ENCODE data around the gene GNPNAT1. TPM values are rescaled to one million over a fixed set of nuclear protein-coding genes. Genes with fewer than 3 reads are reported as not detected.

Gene GNPNAT1
- total RNA-seq, 1 experiment from 2014 or later, result 33.7 TPM

GRCh38 chr14:52740751-52741150 is 50.7 kb downstream of the GNPNAT1 start (continued):
- no peak for TF ChIP-seq REST (IDR thresholded peaks at IDR 0.05; ENCODE audit: low read depth)
- TF ChIP-seq SIN3A (IDR thresholded peaks at IDR 0.05; ENCODE audit: low read depth), result no peak
- no peak for TF ChIP-seq ATF3 (IDR thresholded peaks at IDR 0.05)
- no peak for TF ChIP-seq YY1 (IDR thresholded peaks at IDR 0.05; ENCODE audit: extremely low read depth, insufficient replicate concordance, low read depth, low read length)
- no peak for TF ChIP-seq POLR2AphosphoS5 (IDR thresholded peaks at IDR 0.05; ENCODE audit: low read depth, low read length)
- no peak for TF ChIP-seq POLR2A (IDR thresholded peaks at IDR 0.05; ENCODE audit: borderline replicate concordance, extremely low read depth, insufficient read depth, insufficient read length)
- no peak for TF ChIP-seq SRF (IDR thresholded peaks at IDR 0.05; ENCODE audit: low read depth)
- TF ChIP-seq CEBPB (IDR thresholded peaks at IDR 0.05; ENCODE audit: low read depth), result no peak

- TF ChIP-seq CEBPB (IDR thresholded peaks at IDR 0.05; ENCODE audit: low read depth) (no peak), TCF7L2 (IDR thresholded peaks at IDR 0.05; ENCODE audit: borderline replicate concordance, extremely low read depth, insufficient read depth, insufficient read length) (no peak), ZNF274 (IDR thresholded peaks at IDR 0.05; ENCODE audit: low read depth, low read length) (no peak)
- H3K36me3 ChIP-seq (ENCODE audit: control insufficient read depth in 1 of 2, insufficient read depth in 2 of 2, low read length in 2 of 2), result no peaks in the 10 kb centered on the region; a peak in 1 of 4 replicates
- ChIA-PET CTCF (no interaction called here), RAD21 (ENCODE audit: low non-redundant PET in 1 of 2, low total read pairs in 2 of 2, uncharacterized antibody in 2 of 2, unreplicated experiment in 2 of 2) (no interaction called here), POLR2A (no interaction called here)
- H3K4me3 ChIP-seq (replicated peaks in 1 of 2; ENCODE audit: low read depth in 1 of 2, low read length in 2 of 2), result no peak overlapping the region
- no peak overlapping the region for H3K27ac ChIP-seq (ENCODE audit: low read depth, low read length)
- no peak overlapping the region for H2AFZ ChIP-seq (ENCODE audit: low read depth, low read length, poor library complexity, severe bottlenecking)
- no peaks in the 10 kb centered on the region for H3K4me1 ChIP-seq (ENCODE audit: control insufficient read depth in 1 of 2, insufficient read depth in 2 of 2, low read length in 2 of 2)
- peaks cover 42% of the 10 kb centered on the region for H3K79me2 ChIP-seq (ENCODE audit: insufficient read depth, low read length)
- H3K9me3 ChIP-seq (ENCODE audit: control insufficient read depth in 1 of 2, insufficient read depth in 1 of 2, low read depth in 1 of 2, low read length in 2 of 2), result no peaks in the 10 kb centered on the region
- H3K9me2 ChIP-seq (ENCODE audit: insufficient read depth), result no peaks in the 10 kb centered on the region
- no TSS peak for BruUV-seq (replicated peaks)
- H3K4me2 ChIP-seq (ENCODE audit: low read length), result no peak overlapping the region
- H4K20me1 ChIP-seq (ENCODE audit: insufficient read depth), result no peaks in the 10 kb centered on the region
- no peak overlapping the region for H3K9ac ChIP-seq (ENCODE audit: low read length)
- DNase-seq (ENCODE audit: low read depth, low spot score), result no peak
- intact Hi-C loops (cut with micrococcal nuclease), result no loop called here
- no peak for ATAC-seq
- no peaks in the 10 kb centered on the region for H3K27me3 ChIP-seq (ENCODE audit: insufficient read depth, low read length)
These were observed 53.0 kb downstream of the GNPNAT1 start for GRCh38 chr14:52738409-52738808.

All from HCT116 (cell line).